Measurements from ENCODE around the gene ITPK1.

GRCh38 chr14:93062890-93063289 lies 52.8 kb downstream of the ITPK1 start:
- TF ChIP-seq POLR2A (IDR thresholded peaks at IDR 0.05) (no peak), CTCF (IDR thresholded peaks at IDR 0.05) (no peak), EP300 (IDR thresholded peaks at IDR 0.05; ENCODE audit: low read depth) (no peak), POLR2AphosphoS5 (IDR thresholded peaks at IDR 0.05) (no peak)

Measured in transverse colon (tissue), 4 donors.